PC-3 (cell line): ENCODE data around the gene DENND5B. TPM values are rescaled to one million over a fixed set of nuclear protein-coding genes. Genes with fewer than 3 reads are reported as not detected.

Experiments used
- ATAC-seq: fragments of 200-7000 bp; cut with Tn5 transposase; 2 replicates; pipeline ENCODE4 v1.9.1; 2020; ENCODE audit warnings: mild to moderate bottlenecking, moderate library complexity
- BruUV-seq: library from RNA; stranded (reverse); fragments of 400-500 nt; replicated peaks from 2 replicates; lab custom pipeline; 2021; lab: Mats Ljungman, UMichigan
- CTCF ChIA-PET: fragments of 300-600 bp; sonication (Branson Sonifier 250); formaldehyde crosslinking; loops from one replicate; lab custom pipeline; 2022; ENCODE audit warnings: antibody characterized with exemption; lab: Charles Lee
- POLR2A ChIA-PET: fragments of 300-600 bp; sonication (Branson Sonifier 250); formaldehyde crosslinking; loops from one replicate; lab custom pipeline; 2022; ENCODE audit warnings: antibody characterized with exemption; ENCODE audit not compliant: unreplicated experiment; lab: Charles Lee
- DNase-seq: peaks from one replicate; pipeline ENCODE4 v3.0.0-alpha.2; 2015
- H2AFZ ChIP-seq: fragments of 300-600 bp; sonication (generic); 2 replicates; pipeline ENCODE4 v1.6.0; 2016; ENCODE audit warnings: antibody characterized with exemption, low read length
- H3F3A ChIP-seq: fragments of 300-600 bp; sonication (generic); one replicate; pipeline ENCODE4 v1.6.0; 2017; ENCODE audit warnings: antibody characterized with exemption, low read length, control low read depth, mild to moderate bottlenecking; ENCODE audit not compliant: unreplicated experiment
- H3K27ac ChIP-seq: fragments of 300-600 bp; sonication (generic); 2 replicates; pipeline ENCODE4 v1.5.1; 2016; ENCODE audit warnings: mild to moderate bottlenecking, low read length
- H3K27me3 ChIP-seq: fragments of 300-600 bp; sonication (generic); 2 replicates; pipeline ENCODE4 v1.6.1; 2016; ENCODE audit warnings: low read length, mixed read lengths
- H3K36me3 ChIP-seq: fragments of 300-600 bp; sonication (generic); 2 replicates; pipeline ENCODE4 v1.6.1; 2016; ENCODE audit warnings: low read depth, mixed run types, low read length, mixed read lengths
- H3K4me1 ChIP-seq: fragments of 300-600 bp; sonication (generic); 2 replicates; pipeline ENCODE4 v1.5.1; 2016; ENCODE audit warnings: low read length; ENCODE audit not compliant: insufficient read depth
- H3K4me2 ChIP-seq: fragments of 300-600 bp; sonication (generic); 2 replicates; pipeline ENCODE4 v1.6.0; 2016; ENCODE audit warnings: low read length
- H3K4me3 ChIP-seq: fragments of 300-600 bp; sonication (generic); 2 replicates; pipeline ENCODE4 v1.5.1; 2016; ENCODE audit warnings: mild to moderate bottlenecking, low read length, mixed read lengths
- H3K79me2 ChIP-seq: fragments of 300-600 bp; sonication (generic); 2 replicates; pipeline ENCODE4 v1.6.1; 2017; ENCODE audit warnings: low read length, mixed read lengths
- H3K9ac ChIP-seq: fragments of 300-600 bp; sonication (generic); 2 replicates; pipeline ENCODE4 v1.6.0; 2016; ENCODE audit warnings: mild to moderate bottlenecking, low read length
- H3K9me2 ChIP-seq: fragments of 300-600 bp; sonication (generic); replicated peaks from 2 replicates; pipeline ENCODE4 v1.6.1; 2016; ENCODE audit warnings: mixed run types, low read length, mixed read lengths
- H3K9me3 ChIP-seq: fragments of 300-600 bp; sonication (generic); 2 replicates; pipeline ENCODE4 v1.6.1; 2016; ENCODE audit warnings: low read length, mixed read lengths
- H4K20me1 ChIP-seq: fragments of 300-600 bp; sonication (generic); 2 replicates; pipeline ENCODE4 v1.6.1; 2016; ENCODE audit warnings: low read length, mixed read lengths
- EZH2 ChIP-seq: fragments of 300-600 bp; sonication (generic); IDR thresholded peaks from one replicate; pipeline ENCODE4 v1.6.1; 2017; ENCODE audit warnings: antibody characterized with exemption, mild to moderate bottlenecking, low read length; ENCODE audit not compliant: unreplicated experiment
- EZH2phosphoT487 ChIP-seq: fragments of 300-600 bp; sonication (generic); IDR thresholded peaks from 2 replicates; pipeline ENCODE4 v1.6.1; 2018; ENCODE audit warnings: mild to moderate bottlenecking, antibody characterized with exemption, low read length, borderline replicate concordance
- intact Hi-C: fragments of 100-400 bp; cut with micrococcal nuclease; formaldehyde crosslinking; loops from 2 replicates; pipeline ENCODE4 v1.9.0; 2023
- total RNA-seq: library from RNA; depleted of rRNA; stranded (reverse); fragments of >200 nt; gene quantifications from 2 replicates; pipeline ENCODE4 v1.2.3, GENCODE V29; 2014
- TF ChIP-seq, protein P1 (sequence below): fragments of 300-600 bp; sonication (generic); conservative IDR thresholded peaks from 2 replicates; pipeline ENCODE4 v1.5.1; 2017; ENCODE audit warnings: antibody characterized with exemption, low read depth, mild to moderate bottlenecking, low read length

Gene DENND5B
- total RNA-seq, 1 experiment from 2014 or later, result 4.2 TPM

DNA sequence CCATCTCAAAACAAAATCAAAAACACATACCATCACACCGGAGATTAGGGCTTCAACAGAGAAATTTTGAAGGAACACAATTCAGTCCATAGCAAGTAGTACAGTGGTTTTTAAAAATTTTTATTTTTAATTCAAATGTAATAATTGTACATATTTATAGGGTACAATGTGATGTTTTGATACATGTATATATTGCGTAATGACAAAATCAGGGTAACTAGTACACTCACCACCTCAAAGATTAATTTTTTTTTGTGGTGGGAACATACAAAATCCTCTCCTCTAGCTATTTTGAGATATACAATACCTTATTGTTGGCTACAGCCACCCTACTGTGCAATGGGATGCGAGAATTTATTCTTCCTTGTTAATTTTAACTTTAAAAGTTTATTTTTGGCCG is 42.5 kb upstream of the DENND5B start:
- Histone ChIP-seq H3K9ac (no peak overlapping the region), H3K27ac (no peak overlapping the region), H3F3A (no peaks in the 10 kb centered on the region), H3K9me2 (no peaks in the 10 kb centered on the region), H3K4me2 (no peak overlapping the region), H3K4me1 (no peaks in the 10 kb centered on the region), H3K9me3 (no peaks in the 10 kb centered on the region), H3K27me3 (no peaks in the 10 kb centered on the region), H4K20me1 (no peaks in the 10 kb centered on the region), H2AFZ (no peak overlapping the region), H3K79me2 (no peaks in the 10 kb centered on the region), H3K4me3 (no peak overlapping the region), H3K36me3 (no peaks in the 10 kb centered on the region)
- no TSS peak for BruUV-seq
- TF ChIP-seq EZH2phosphoT487 (no peak), EZH2 (no peak)
- TF ChIP-seq, protein P1, sequence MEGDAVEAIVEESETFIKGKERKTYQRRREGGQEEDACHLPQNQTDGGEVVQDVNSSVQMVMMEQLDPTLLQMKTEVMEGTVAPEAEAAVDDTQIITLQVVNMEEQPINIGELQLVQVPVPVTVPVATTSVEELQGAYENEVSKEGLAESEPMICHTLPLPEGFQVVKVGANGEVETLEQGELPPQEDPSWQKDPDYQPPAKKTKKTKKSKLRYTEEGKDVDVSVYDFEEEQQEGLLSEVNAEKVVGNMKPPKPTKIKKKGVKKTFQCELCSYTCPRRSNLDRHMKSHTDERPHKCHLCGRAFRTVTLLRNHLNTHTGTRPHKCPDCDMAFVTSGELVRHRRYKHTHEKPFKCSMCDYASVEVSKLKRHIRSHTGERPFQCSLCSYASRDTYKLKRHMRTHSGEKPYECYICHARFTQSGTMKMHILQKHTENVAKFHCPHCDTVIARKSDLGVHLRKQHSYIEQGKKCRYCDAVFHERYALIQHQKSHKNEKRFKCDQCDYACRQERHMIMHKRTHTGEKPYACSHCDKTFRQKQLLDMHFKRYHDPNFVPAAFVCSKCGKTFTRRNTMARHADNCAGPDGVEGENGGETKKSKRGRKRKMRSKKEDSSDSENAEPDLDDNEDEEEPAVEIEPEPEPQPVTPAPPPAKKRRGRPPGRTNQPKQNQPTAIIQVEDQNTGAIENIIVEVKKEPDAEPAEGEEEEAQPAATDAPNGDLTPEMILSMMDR, result no peak
- ChIA-PET POLR2A (no interaction called here), CTCF (no interaction called here)
- DNase-seq, result no peak
- ATAC-seq, result no peak
- intact Hi-C loops, result loop anchor here (10.0 kb wide), 2 partner anchors 159 to 379 kb away; no protein-coding TSS in a partner anchor

GRCh38 chr12:31631809-31632208 is 40.9 kb upstream of the DENND5B start:
- H3K4me1 ChIP-seq, result no peaks in the 10 kb centered on the region
- no peaks in the 10 kb centered on the region for H3K79me2 ChIP-seq
- H3K4me3 ChIP-seq, result no peak overlapping the region
- ChIA-PET CTCF (interaction anchor here (0.5 to 0.6 kb wide), 2 partner anchors 187 to 211 kb away, joined by 3 to 7 read pairs; no protein-coding TSS in a partner anchor), POLR2A (no interaction called here)
- H3K36me3 ChIP-seq, result no peaks in the 10 kb centered on the region
- H3F3A ChIP-seq, result no peaks in the 10 kb centered on the region
- no peaks in the 10 kb centered on the region for H3K27me3 ChIP-seq
- no peak for ATAC-seq
- no peak for DNase-seq
- BruUV-seq, result no TSS peak
- no peak overlapping the region for H3K9ac ChIP-seq
- H4K20me1 ChIP-seq, result no peaks in the 10 kb centered on the region
- no peaks in the 10 kb centered on the region for H3K9me3 ChIP-seq
- no peak overlapping the region for H3K27ac ChIP-seq
- no peak overlapping the region for H2AFZ ChIP-seq
- no peak overlapping the region for H3K4me2 ChIP-seq
- H3K9me2 ChIP-seq, result no peaks in the 10 kb centered on the region
- intact Hi-C loops, result loop anchor here (10.0 kb wide), 2 partner anchors 157 to 377 kb away; no protein-coding TSS in a partner anchor
- TF ChIP-seq EZH2phosphoT487 (no peak), EZH2 (no peak)
- TF ChIP-seq, protein P1, result no peak

DNA sequence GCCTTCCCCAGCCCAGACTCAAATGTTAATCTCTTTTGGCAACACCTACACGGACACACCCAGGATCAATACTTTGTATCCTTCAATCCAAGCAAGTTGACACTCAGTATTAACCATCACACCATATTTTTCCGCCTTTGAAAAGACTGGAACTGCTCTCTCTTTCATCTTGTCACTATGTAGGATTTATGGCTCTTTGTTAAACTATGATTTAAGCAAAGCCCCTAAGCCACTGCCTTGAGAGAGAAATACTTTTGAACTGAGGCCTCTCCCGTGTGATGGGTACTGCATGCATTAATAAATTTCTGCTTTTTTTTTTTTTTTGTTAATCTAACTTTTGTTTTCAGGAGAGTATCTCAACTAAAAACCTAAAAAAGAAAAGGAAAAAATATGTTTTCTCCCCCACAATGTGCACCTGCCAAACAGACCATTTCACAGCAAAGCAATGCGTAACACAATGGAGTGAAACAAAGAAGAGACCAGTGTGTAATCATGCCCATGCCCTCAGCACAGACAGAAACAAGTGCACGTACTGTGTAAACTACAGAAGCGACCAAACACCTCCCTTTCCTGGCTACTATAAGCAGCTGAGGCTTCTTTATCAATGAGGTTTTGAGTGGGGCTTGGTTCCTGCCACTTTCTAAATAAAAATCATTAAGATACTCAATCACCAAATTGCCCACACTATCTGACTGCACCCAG is 40.2 kb upstream of the DENND5B start:
- no TSS peak for BruUV-seq
- ChIA-PET CTCF (no interaction called here), POLR2A (no interaction called here)
- H3K79me2 ChIP-seq, result no peaks in the 10 kb centered on the region
- ATAC-seq (no peak), DNase-seq (no peak)
- no peak overlapping the region for H3K27ac ChIP-seq
- H3K9me2 ChIP-seq, result no peaks in the 10 kb centered on the region
- no peaks in the 10 kb centered on the region for H3K27me3 ChIP-seq
- no peak overlapping the region for H2AFZ ChIP-seq
- no peaks in the 10 kb centered on the region for H3F3A ChIP-seq
- no peak overlapping the region for H3K4me2 ChIP-seq
- no peaks in the 10 kb centered on the region for H3K36me3 ChIP-seq
- no peak for TF ChIP-seq EZH2
- TF ChIP-seq EZH2phosphoT487, result no peak
- TF ChIP-seq, protein P1, result no peak
- H3K9me3 ChIP-seq, result no peaks in the 10 kb centered on the region
- no peaks in the 10 kb centered on the region for H4K20me1 ChIP-seq
- H3K9ac ChIP-seq, result no peak overlapping the region
- no peaks in the 10 kb centered on the region for H3K4me1 ChIP-seq
- H3K4me3 ChIP-seq, result no peak overlapping the region
- intact Hi-C loops, result loop anchor here (10.0 kb wide), 2 partner anchors 156 to 376 kb away; no protein-coding TSS in a partner anchor
